SU-DHL-6 (cell line): Measurements from ENCODE around the gene RASSF5.

Source experiments
- EZH2phosphoT487 ChIP-seq: fragments of 200-600 bp; sonication (generic), shearing (Covaris generic); conservative IDR thresholded peaks from 2 replicates; pipeline ENCODE4 v1.6.1; 2018; ENCODE audit warnings: mild to moderate bottlenecking, antibody characterized with exemption, low read length, moderate library complexity, mixed read lengths
- TF ChIP-seq, protein P1 (sequence below): fragments of 200-600 bp; sonication (generic); IDR thresholded peaks from one replicate; pipeline ENCODE4 v1.5.1; 2017; ENCODE audit warnings: antibody characterized with exemption, mild to moderate bottlenecking, low read length, moderate library complexity; ENCODE audit not compliant: insufficient read depth, poor library complexity, severe bottlenecking

DNA sequence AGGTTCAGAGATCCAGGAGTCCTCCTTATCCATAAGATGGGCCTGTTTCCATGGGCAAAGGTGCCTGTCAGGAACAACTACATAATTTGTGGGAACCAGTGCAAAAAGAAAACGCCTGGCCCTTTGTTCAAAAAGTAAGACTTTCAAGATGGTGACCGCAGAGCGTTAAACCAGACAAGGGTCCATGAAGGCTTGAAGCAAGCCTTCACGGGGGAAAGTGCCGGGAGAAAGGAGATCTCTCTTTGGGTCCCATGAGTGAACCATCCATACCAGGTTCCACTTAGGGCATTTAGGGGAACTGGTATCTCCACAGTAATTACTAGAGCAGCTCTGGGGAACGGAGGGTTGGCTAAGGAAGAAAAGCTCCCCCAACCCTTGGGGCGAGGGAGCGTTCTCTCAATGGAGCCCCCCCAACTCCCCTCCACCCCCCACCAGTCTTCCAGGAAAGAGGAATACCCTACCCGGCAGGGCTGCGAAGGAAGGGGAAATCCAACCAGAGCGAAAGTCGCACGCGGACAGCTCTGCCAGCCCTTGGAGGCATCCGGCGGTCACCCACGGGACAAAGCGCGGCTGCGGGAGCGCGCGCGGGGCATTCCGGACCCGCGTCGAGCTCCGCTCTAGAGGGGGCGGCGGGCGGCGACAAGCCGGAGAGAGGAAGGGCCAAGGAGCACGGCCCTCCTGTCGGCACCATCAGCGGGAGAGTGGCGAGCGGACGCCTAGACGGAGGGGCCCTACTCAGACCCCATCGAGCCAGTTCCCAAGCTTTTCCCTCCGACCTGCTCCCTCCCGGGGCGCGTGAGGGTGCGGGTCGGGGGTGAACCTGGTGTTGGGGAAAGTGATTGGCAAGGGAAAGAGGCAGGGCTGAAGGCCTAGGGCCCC lies 687 bp upstream of the RASSF5 start:
- TF ChIP-seq, protein P1, sequence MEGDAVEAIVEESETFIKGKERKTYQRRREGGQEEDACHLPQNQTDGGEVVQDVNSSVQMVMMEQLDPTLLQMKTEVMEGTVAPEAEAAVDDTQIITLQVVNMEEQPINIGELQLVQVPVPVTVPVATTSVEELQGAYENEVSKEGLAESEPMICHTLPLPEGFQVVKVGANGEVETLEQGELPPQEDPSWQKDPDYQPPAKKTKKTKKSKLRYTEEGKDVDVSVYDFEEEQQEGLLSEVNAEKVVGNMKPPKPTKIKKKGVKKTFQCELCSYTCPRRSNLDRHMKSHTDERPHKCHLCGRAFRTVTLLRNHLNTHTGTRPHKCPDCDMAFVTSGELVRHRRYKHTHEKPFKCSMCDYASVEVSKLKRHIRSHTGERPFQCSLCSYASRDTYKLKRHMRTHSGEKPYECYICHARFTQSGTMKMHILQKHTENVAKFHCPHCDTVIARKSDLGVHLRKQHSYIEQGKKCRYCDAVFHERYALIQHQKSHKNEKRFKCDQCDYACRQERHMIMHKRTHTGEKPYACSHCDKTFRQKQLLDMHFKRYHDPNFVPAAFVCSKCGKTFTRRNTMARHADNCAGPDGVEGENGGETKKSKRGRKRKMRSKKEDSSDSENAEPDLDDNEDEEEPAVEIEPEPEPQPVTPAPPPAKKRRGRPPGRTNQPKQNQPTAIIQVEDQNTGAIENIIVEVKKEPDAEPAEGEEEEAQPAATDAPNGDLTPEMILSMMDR = no peak
- TF ChIP-seq EZH2phosphoT487 = no peak
